Measurements from ENCODE around the gene GLB1L3.

The GLB1L3 gene

DNA sequence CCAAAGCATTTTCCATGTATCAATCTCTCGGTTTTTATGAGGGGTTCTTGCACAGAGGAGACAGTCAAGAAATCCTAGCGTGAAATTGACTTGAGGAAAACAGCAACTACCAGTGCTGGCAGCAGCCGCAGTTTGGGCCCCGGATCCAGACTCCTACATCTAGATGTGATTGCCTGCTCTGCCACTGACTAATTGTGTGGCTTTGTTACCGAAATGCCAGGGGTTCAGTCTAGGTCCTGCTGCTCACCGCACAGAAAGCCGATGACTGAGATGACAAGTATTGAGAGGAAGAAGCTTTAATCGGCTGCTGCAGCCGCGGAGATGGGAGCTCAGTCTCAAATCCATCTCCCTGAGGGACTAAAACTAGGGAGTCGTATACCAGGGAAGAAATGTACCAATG is 8.2 kb upstream of the GLB1L3 start:
- TF ChIP-seq, protein P1, sequence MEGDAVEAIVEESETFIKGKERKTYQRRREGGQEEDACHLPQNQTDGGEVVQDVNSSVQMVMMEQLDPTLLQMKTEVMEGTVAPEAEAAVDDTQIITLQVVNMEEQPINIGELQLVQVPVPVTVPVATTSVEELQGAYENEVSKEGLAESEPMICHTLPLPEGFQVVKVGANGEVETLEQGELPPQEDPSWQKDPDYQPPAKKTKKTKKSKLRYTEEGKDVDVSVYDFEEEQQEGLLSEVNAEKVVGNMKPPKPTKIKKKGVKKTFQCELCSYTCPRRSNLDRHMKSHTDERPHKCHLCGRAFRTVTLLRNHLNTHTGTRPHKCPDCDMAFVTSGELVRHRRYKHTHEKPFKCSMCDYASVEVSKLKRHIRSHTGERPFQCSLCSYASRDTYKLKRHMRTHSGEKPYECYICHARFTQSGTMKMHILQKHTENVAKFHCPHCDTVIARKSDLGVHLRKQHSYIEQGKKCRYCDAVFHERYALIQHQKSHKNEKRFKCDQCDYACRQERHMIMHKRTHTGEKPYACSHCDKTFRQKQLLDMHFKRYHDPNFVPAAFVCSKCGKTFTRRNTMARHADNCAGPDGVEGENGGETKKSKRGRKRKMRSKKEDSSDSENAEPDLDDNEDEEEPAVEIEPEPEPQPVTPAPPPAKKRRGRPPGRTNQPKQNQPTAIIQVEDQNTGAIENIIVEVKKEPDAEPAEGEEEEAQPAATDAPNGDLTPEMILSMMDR (IDR thresholded peaks at IDR 0.05; ENCODE audit: extremely low read depth, missing control alignments): no peak
- no peak for DNase-seq (ENCODE audit: low spot score)

DNA sequence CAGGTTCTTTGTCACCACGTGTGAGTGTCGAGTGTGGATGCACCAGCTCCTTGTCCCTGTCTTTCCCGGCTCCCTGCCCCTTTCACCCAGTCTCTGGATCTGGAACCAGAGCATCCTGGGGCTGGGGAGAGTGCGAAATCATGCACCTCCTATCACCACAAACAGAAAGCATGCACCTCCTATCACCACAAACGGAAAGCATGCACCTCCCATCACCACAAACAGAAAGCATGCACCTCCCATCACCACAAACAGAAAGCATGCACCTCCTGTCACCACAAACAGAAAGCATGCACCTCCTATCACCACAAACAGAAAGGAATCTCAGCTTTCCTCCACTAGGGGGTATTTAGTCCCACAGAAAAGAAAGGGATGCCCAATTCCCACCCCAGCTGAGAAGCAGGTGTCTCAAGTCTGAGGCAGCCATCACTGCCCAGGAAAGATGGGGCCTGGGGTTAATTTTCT is 5.9 kb upstream of the GLB1L3 start:
- TF ChIP-seq, protein P1 (IDR thresholded peaks at IDR 0.05; ENCODE audit: extremely low read depth, missing control alignments): no peak
- DNase-seq (ENCODE audit: low spot score): no peak

DNA sequence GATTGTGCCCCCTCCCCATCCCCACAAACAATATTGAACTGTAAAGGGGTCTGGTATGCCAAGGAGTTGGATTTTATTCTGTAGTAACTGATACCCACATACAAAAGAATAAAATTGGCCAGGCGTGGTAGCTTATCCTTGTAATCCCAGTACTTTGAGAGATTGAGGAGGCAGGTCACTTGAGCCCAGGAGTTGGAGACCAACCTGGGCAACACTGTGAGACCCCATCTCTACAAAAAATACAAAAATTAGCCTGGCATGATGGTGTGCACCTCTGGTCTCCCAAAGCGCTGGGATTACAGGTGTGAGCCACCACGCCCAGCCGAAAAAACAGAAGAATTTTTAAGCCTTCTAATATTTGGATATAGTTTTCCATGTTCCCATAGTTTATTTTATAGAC is 4.2 kb upstream of the GLB1L3 start:
- TF ChIP-seq, protein P1 (IDR thresholded peaks at IDR 0.05; ENCODE audit: extremely low read depth, missing control alignments): no peak
- DNase-seq (ENCODE audit: low spot score): no peak

DNA sequence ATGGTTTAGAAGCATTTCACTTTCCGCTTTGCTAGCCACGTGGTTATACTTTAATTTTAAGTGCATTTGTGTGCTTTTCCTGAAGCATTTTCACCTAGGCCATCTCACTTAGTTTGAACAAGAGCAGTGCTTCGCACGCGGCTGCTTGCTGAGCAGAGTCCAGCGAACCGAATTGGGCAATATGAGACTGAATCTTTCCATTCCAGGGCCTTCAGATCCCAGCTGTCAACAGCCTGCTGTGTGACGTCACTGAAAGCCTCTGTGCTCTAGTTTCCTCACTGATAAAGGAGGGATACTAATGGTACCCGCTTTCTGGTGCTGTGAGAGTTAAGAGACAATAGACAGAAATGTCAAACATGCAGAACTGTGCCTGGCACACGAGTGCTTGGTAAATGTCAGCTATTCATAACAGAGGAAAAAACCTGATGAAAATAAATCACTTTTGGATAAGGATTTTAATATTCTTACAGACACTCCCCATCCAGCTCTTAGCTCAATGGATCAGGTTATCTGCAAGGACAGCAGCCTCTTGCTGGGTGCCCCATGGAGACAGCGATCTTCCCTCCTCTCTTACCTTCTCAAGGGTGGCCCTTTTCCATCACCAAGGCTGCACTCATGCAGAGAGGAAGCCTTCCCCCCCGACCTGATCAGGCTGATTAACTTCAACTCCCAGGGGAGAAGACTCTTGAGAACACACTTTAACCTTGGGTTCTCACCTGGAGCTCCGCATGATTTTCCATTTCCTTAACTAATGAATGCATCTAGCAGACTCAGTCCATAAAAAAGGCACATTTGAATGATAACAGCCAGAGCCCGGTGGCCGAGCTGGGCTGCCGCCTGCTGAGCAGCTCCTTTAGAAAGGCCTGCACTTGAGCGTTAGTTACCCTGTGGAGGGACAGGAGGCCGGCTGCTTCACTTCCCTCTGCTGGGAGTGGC is 3.5 kb upstream of the GLB1L3 start:
- TF ChIP-seq, protein P1 (IDR thresholded peaks at IDR 0.05; ENCODE audit: extremely low read depth, missing control alignments): no peak
- no peak for DNase-seq (ENCODE audit: low spot score)

DNA sequence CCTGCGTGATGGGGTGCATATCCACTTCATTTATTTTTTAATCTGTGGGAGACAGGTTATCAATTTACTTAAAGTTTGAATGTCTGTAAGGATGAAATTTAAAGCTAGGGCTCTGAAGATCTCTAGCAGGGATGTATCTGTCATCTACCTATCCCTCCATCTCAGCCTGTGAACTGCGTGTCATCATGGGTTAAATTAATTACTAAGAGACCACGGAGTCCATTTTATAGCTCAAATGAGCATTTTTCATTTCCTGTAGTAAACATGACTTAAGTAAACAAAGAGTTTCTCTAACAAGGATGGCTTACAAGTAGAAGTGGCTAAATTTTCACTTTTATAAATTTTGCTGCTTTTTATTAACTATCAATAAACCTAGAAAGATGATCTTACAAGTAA is 2.9 kb upstream of the GLB1L3 start:
- TF ChIP-seq, protein P1 (IDR thresholded peaks at IDR 0.05; ENCODE audit: extremely low read depth, missing control alignments): no peak
- DNase-seq (ENCODE audit: low spot score): no peak

DNA sequence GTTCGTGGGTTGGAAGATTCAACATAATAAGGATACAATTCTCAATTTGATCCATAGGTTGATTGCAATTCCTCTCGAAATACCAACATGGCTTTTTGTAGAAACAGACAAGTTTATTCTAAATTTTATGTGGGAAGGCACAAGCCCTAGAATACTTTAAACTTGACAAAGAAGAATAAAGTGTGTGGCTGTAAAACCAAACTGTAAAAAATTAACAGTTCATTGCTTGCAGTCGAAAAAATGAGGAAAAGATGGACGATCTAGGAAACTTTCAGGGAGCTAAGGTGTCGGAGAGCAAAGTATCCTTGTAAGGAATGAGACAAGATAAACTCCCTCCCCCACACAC is 1.0 kb upstream of the GLB1L3 start:
- TF ChIP-seq, protein P1 (IDR thresholded peaks at IDR 0.05; ENCODE audit: extremely low read depth, missing control alignments): no peak
- DNase-seq (ENCODE audit: low spot score): no peak

DNA sequence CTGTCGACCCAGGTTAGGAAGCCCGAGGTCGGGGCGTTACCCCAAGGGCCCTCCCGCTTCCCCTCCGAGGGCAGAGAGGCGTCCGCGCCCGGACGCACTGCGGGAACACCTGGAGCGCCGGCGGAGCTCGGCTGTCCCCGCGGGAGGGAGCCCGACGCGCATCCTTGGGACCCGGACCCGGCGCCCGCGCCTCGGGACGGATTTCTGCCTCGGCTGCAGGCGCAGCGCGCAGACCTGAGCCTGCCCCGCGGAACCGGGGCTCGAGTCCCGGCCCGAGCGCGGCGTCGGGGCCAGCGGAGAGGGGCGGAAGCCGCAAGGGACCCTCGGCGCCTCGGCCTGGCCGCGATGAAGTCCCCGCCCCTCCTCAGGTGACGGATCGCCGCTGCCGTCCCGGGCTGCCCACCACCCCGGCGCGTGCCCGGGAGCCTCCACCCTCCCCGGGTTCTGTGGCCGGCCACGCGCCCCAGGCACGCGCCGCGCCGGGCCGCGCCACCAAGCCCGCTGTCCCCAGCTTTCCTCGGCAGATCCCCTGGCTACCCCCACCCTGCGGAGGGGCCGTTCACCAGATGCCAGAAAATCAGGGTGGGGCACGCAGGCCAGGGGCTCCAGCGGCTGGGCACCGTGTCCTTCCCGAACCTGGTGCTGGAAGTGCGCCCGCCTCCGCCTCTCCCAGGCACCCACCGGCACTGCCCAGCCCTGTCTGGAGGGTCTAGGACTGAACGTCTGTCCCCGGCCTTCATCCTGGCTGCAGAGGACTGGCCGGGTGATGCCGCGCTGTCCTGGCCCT is 410 bp downstream of the GLB1L3 start:
- DNase-seq (ENCODE audit: low spot score): peak; percentile 40
- TF ChIP-seq, protein P1 (IDR thresholded peaks at IDR 0.05; ENCODE audit: extremely low read depth, missing control alignments): no peak
